H9 (cell line): Measurements from ENCODE around the gene CEP128. TPM values are rescaled to one million over a fixed set of nuclear protein-coding genes. Genes with fewer than 3 reads are reported as not detected.

Source experiments
- DNase-seq: peaks from one replicate; pipeline ENCODE4 v3.0.0-alpha.2; 2017
- H2AFZ ChIP-seq: one replicate; pipeline ENCODE4 v1.6.1; 2013; ENCODE audit warnings: mild to moderate bottlenecking, low read length, control low read depth, moderate library complexity
- H2AK5ac ChIP-seq: 2 replicates; pipeline ENCODE4 v1.6.1; 2013; ENCODE audit warnings: low read length, control low read depth, mixed read lengths; ENCODE audit not compliant: insufficient read length
- H2BK120ac ChIP-seq: one replicate; pipeline ENCODE4 v1.6.1; 2013; ENCODE audit warnings: low read depth, mild to moderate bottlenecking, low read length, control low read depth, inconsistent platforms; ENCODE audit not compliant: poor library complexity, severe bottlenecking
- H2BK12ac ChIP-seq: 2 replicates; pipeline ENCODE4 v1.6.1; 2013; ENCODE audit warnings: low read length, control low read depth, mixed read lengths, low read depth; ENCODE audit not compliant: insufficient read length
- H2BK15ac ChIP-seq: 2 replicates; pipeline ENCODE4 v1.6.1; 2013; ENCODE audit warnings: low read depth, low read length, control low read depth
- H2BK20ac ChIP-seq: one replicate; pipeline ENCODE4 v1.6.1; 2013; ENCODE audit warnings: low read depth, mild to moderate bottlenecking, low read length, control low read depth, inconsistent platforms; ENCODE audit not compliant: poor library complexity, severe bottlenecking
- H2BK5ac ChIP-seq: 2 replicates; pipeline ENCODE4 v1.6.1; 2013; ENCODE audit warnings: low read length, control low read depth, mixed read lengths; ENCODE audit not compliant: insufficient read length
- H3K14ac ChIP-seq: 2 replicates; pipeline ENCODE4 v1.6.1; 2013; ENCODE audit warnings: low read length, control low read depth; ENCODE audit not compliant: insufficient read depth
- H3K18ac ChIP-seq: 2 replicates; pipeline ENCODE4 v1.6.1; 2013; ENCODE audit warnings: low read depth, mild to moderate bottlenecking, mixed read lengths, low read length, control low read depth; ENCODE audit not compliant: insufficient read length
- H3K23ac ChIP-seq: 2 replicates; pipeline ENCODE4 v1.6.1; 2013; ENCODE audit warnings: low read length, control low read depth, mixed read lengths, low read depth; ENCODE audit not compliant: insufficient read length
- H3K23me2 ChIP-seq: 2 replicates; pipeline ENCODE4 v1.6.1; 2013; ENCODE audit warnings: low read depth, mild to moderate bottlenecking, mixed read lengths, low read length, control low read depth; ENCODE audit not compliant: insufficient read length, poor library complexity, severe bottlenecking
- H3K27ac ChIP-seq: 2 replicates; pipeline ENCODE4 v1.5.1; 2013; ENCODE audit warnings: low read length, control low read depth, mixed read lengths, low read depth; ENCODE audit not compliant: insufficient read length
- H3K27me3 ChIP-seq: 2 replicates; pipeline ENCODE4 v1.6.1; 2013; ENCODE audit warnings: low read length, control low read depth, inconsistent platforms; ENCODE audit not compliant: insufficient read depth
- H3K4ac ChIP-seq: 2 replicates; pipeline ENCODE4 v1.6.1; 2013; ENCODE audit warnings: low read depth, mild to moderate bottlenecking, control low read depth, inconsistent platforms, low read length, moderate library complexity
- H3K4me1 ChIP-seq: 2 replicates; pipeline ENCODE4 v1.6.1; 2013; ENCODE audit warnings: low read length, control low read depth, inconsistent platforms; ENCODE audit not compliant: insufficient read depth
- H3K4me2 ChIP-seq: 2 replicates; pipeline ENCODE4 v1.6.1; 2013; ENCODE audit warnings: low read length, control low read depth, mixed read lengths; ENCODE audit not compliant: insufficient read length, insufficient read depth
- H3K56ac ChIP-seq: 2 replicates; pipeline ENCODE4 v1.6.1; 2013; ENCODE audit warnings: low read depth, mild to moderate bottlenecking, mixed read lengths, low read length, control low read depth; ENCODE audit not compliant: insufficient read length
- H3K79me1 ChIP-seq: 2 replicates; pipeline ENCODE4 v1.6.1; 2013; ENCODE audit warnings: low read depth, mild to moderate bottlenecking, moderate library complexity, low read length, control low read depth, inconsistent platforms; ENCODE audit not compliant: insufficient read depth, poor library complexity, severe bottlenecking
- H3K79me2 ChIP-seq: 2 replicates; pipeline ENCODE4 v1.6.1; 2013; ENCODE audit warnings: low read length, control low read depth, inconsistent platforms; ENCODE audit not compliant: insufficient read depth
- H3K9ac ChIP-seq: 2 replicates; pipeline ENCODE4 v1.6.1; 2013; ENCODE audit warnings: low read length, control low read depth, mixed read lengths; ENCODE audit not compliant: insufficient read length; ENCODE audit errors: extremely low read depth
- H3K9me3 ChIP-seq: one replicate; pipeline ENCODE4 v1.6.1; 2013; ENCODE audit warnings: low read depth, low read length, inconsistent platforms; ENCODE audit not compliant: control insufficient read depth
- H3T11ph ChIP-seq: one replicate; pipeline ENCODE4 v1.6.1; 2013; ENCODE audit warnings: mild to moderate bottlenecking, low read length, control low read depth, inconsistent platforms
- H4K20me1 ChIP-seq: one replicate; pipeline ENCODE4 v1.6.1; 2013; ENCODE audit not compliant: control insufficient read depth, insufficient read length, insufficient read depth
- H4K5ac ChIP-seq: 2 replicates; pipeline ENCODE4 v1.6.1; 2013; ENCODE audit warnings: low read depth, mild to moderate bottlenecking, mixed read lengths, low read length, control low read depth; ENCODE audit not compliant: insufficient read length
- H4K8ac ChIP-seq: replicated peaks from 2 replicates; pipeline ENCODE4 v1.6.1; 2013; ENCODE audit warnings: low read length, control low read depth, mixed read lengths, low read depth; ENCODE audit not compliant: insufficient read length
- H4K91ac ChIP-seq: 2 replicates; pipeline ENCODE4 v1.6.1; 2013; ENCODE audit warnings: low read depth, mild to moderate bottlenecking, moderate library complexity, mixed read lengths, low read length, control low read depth; ENCODE audit not compliant: insufficient read length
- H3K27ac Mint-ChIP-seq, 3 experiments: 2 replicates in 2 of 3; 3 replicates in 1 of 3; pipeline ENCODE4 v1.8.0; 2020 to 2021; ENCODE audit warnings: mixed read lengths in 3 of 3, mild to moderate bottlenecking in 1 of 3, moderate library complexity in 1 of 3
- H3K27me3 Mint-ChIP-seq: 2 replicates; pipeline ENCODE4 v1.8.0; 2021; ENCODE audit warnings: low read depth, mild to moderate bottlenecking, moderate library complexity, mixed read lengths
- H3K36me3 Mint-ChIP-seq, 3 experiments: 2 replicates in 2 of 3; 3 replicates in 1 of 3; pipeline ENCODE4 v1.8.0; 2020 to 2021; ENCODE audit warnings: low read depth in 3 of 3, mixed read lengths in 3 of 3; ENCODE audit not compliant: insufficient read depth in 1 of 3
- H3K4me1 Mint-ChIP-seq, 2 experiments: 2 replicates each; pipeline ENCODE4 v1.8.0; 2020; ENCODE audit warnings: mixed read lengths in 2 of 2
- H3K4me3 Mint-ChIP-seq, 2 experiments: 2 replicates in 1 of 2; 3 replicates in 1 of 2; pipeline ENCODE4 v1.8.0; 2020 to 2021; ENCODE audit warnings: mild to moderate bottlenecking in 2 of 2, mixed read lengths in 2 of 2, moderate library complexity in 1 of 2
- H3K9me3 Mint-ChIP-seq, 2 experiments: 2 replicates in 1 of 2; 3 replicates in 1 of 2; pipeline ENCODE4 v1.8.0; 2020; ENCODE audit warnings: mild to moderate bottlenecking in 2 of 2, mixed read lengths in 2 of 2, moderate library complexity in 1 of 2
- WGBS: extraction: QIAGEN DNeasy Blood & Tissue Kit; methylation state at CpG from one replicate; pipeline ENCODE4 v1.1.7; 2013; ENCODE audit warnings: missing lambda C conversion rate, low lambda C conversion rate, mixed read lengths; ENCODE audit not compliant: insufficient read length; ENCODE audit errors: extremely low coverage; 5-methylcytosine and 5-hydroxymethylcytosine counted together
- total RNA-seq: library from RNA; stranded (reverse); gene quantifications from 2 replicates; pipeline ENCODE4 v1.2.1, GENCODE V29; 2021
- TF ChIP-seq, protein P1 (sequence below): fragments of 200-600 bp; sonication (generic); conservative IDR thresholded peaks from 3 replicates; pipeline ENCODE4 v1.8.0; 2021; ENCODE audit warnings: antibody characterized with exemption, mild to moderate bottlenecking

Gene CEP128
- total RNA-seq, 1 experiment from 2014 or later: 16.3 TPM

DNA sequence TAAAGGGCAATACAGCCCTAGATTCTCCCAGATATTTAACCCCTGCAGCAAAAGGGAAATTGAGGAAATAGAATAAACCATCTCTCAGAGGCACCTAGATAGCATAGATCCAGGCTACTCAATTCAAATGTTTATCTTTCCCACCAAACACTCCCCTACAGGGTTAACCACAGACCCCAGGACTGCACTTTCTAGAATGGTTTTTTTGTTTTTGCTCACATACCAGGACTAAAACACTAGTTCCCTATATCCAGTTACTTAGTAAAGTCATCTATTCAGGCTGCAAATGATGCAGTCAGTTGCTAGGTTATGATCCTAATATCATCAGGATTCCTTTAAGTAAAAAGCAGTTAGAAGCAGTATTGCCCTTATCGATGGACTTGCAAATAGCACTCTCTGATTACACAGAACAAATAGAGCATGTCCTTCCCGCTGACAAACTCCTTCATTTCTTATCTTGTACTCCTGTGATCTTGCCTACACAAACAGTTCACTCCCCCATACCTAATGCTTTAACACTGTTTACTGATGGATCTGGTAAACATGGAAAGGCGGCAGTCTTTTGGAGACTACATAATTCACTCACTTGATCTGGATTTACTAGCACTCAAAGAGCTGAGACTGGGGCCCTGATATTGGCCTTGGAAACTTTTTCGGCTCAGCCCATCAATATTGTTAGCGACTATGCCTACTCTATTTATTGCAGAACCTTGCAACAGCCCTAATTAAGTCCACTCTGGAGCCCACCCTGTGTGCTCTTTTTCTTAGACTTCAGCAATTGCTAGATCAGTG, 473.0 kb downstream of the CEP128 start:
- peaks cover 27% of the 10 kb centered on the region for H3K27me3 Mint-ChIP-seq
- TF ChIP-seq, protein P1, sequence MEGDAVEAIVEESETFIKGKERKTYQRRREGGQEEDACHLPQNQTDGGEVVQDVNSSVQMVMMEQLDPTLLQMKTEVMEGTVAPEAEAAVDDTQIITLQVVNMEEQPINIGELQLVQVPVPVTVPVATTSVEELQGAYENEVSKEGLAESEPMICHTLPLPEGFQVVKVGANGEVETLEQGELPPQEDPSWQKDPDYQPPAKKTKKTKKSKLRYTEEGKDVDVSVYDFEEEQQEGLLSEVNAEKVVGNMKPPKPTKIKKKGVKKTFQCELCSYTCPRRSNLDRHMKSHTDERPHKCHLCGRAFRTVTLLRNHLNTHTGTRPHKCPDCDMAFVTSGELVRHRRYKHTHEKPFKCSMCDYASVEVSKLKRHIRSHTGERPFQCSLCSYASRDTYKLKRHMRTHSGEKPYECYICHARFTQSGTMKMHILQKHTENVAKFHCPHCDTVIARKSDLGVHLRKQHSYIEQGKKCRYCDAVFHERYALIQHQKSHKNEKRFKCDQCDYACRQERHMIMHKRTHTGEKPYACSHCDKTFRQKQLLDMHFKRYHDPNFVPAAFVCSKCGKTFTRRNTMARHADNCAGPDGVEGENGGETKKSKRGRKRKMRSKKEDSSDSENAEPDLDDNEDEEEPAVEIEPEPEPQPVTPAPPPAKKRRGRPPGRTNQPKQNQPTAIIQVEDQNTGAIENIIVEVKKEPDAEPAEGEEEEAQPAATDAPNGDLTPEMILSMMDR: no peak
- H3K18ac ChIP-seq: no peak overlapping the region
- no peak for DNase-seq
- H3K27me3 ChIP-seq: no peaks in the 10 kb centered on the region; the same call in 1 of the 2 replicates
- no peaks in the 10 kb centered on the region for H3K79me1 ChIP-seq
- no peak overlapping the region for H2BK12ac ChIP-seq
- no CpG with 5 or more reads among the region's 5 CpGs for WGBS
- H3K4ac ChIP-seq: no peak overlapping the region
- no peak overlapping the region for H2BK20ac ChIP-seq
- H3K9ac ChIP-seq: no peak overlapping the region
- H4K91ac ChIP-seq: no peak overlapping the region
- H2BK5ac ChIP-seq: no peak overlapping the region
- no peak overlapping the region for H3K56ac ChIP-seq
- no peaks in the 10 kb centered on the region for H3K23me2 ChIP-seq
- H4K8ac ChIP-seq: no peak overlapping the region
- peaks cover 22 to 24% of the 10 kb centered on the region in 2 experiments for H3K9me3 Mint-ChIP-seq
- H3K4me1 Mint-ChIP-seq: peaks cover 36 to 39% of the 10 kb centered on the region in 2 experiments
- H3K14ac ChIP-seq: no peak overlapping the region
- no peak overlapping the region for H3K4me2 ChIP-seq
- H4K5ac ChIP-seq: no peak overlapping the region
- H3K4me3 Mint-ChIP-seq: no peak overlapping the region
- no peak overlapping the region; a peak in 2 of 7 replicates for H3K27ac Mint-ChIP-seq
- H3K79me2 ChIP-seq: no peaks in the 10 kb centered on the region
- H2AK5ac ChIP-seq: no peak overlapping the region
- no peak overlapping the region for H3K27ac ChIP-seq
- H2BK15ac ChIP-seq: no peak overlapping the region
- no peaks in the 10 kb centered on the region for H4K20me1 ChIP-seq
- H3K4me1 ChIP-seq: peaks cover 3% of the 10 kb centered on the region; the same call in 1 of the 2 replicates
- peaks cover 6 to 25% (median 23%) of the 10 kb centered on the region in 3 experiments; a peak in 6 of 7 replicates for H3K36me3 Mint-ChIP-seq
- H3T11ph ChIP-seq: no peak overlapping the region
- H2BK120ac ChIP-seq: no peak overlapping the region
- H3K9me3 ChIP-seq: no peaks in the 10 kb centered on the region
- no peak overlapping the region for H3K23ac ChIP-seq
- no peak overlapping the region for H2AFZ ChIP-seq
